Esophagus squamous epithelium (tissue), 5 donors: ENCODE measurements around the gene S100A7. TPM values are rescaled to one million over a fixed set of nuclear protein-coding genes. Genes with fewer than 3 reads are reported as not detected.

Experiments
- DNase-seq: peaks from one replicate; lab custom pipeline; 2025; lab: John Stamatoyannopoulos, UW
- H3K27ac ChIP-seq, 4 donors: fragments of 200-600 bp; sonication (generic); one replicate each; pipeline ENCODE4 v1.5.1; 2016 to 2019; ENCODE audit warnings: mild to moderate bottlenecking in 1 of 4
- H3K27me3 ChIP-seq, 4 donors: fragments of 200-600 bp; sonication (generic); 1 replicate in 3 of 4; 2 replicates in 1 of 4; pipeline versions ENCODE4 v1.5.1 to v1.6.0; 2017 to 2021; ENCODE audit warnings: antibody characterized with exemption in 1 of 4
- H3K36me3 ChIP-seq, 3 donors: fragments of 200-600 bp; sonication (generic); one replicate each; pipeline ENCODE4 v1.5.1; 2016 to 2019
- H3K4me1 ChIP-seq, 3 donors: fragments of 200-600 bp; sonication (generic); one replicate each; pipeline ENCODE4 v1.5.1; 2017 to 2019
- H3K4me3 ChIP-seq, 4 donors: fragments of 200-600 bp; sonication (generic); 1 replicate in 3 of 4; 2 replicates in 1 of 4; pipeline ENCODE4 v1.5.1; 2016 to 2019; ENCODE audit warnings: mild to moderate bottlenecking in 2 of 4, moderate library complexity in 1 of 4
- H3K9me3 ChIP-seq, 3 donors: fragments of 200-600 bp; sonication (generic); one replicate each; pipeline ENCODE4 v1.5.1; 2016 to 2019
- POLR2A ChIP-seq, 4 donors: fragments of 450-650 bp; IDR thresholded peaks; one replicate each; pipeline ENCODE4 v1.6.1; 2017; ENCODE audit warnings: antibody characterized with exemption in 4 of 4, mild to moderate bottlenecking in 4 of 4, moderate library complexity in 3 of 4
- WGBS, 2 donors: methylation state at CpG; one replicate each; pipeline ENCODE4 v1.1.5; 2018; 5-methylcytosine and 5-hydroxymethylcytosine counted together
- intact Hi-C: fragments of 100-400 bp; cut with DNase I; formaldehyde crosslinking; loops from one replicate; pipeline ENCODE4 v1.15.0; 2022
- total RNA-seq, 4 donors: library from RNA; depleted of rRNA; stranded (reverse); fragments of >200 nt; gene quantifications; one replicate each; pipeline ENCODE4 v1.1.0, GENCODE V29; 2016
- TF ChIP-seq, protein P1 (sequence below), 6 experiments: fragments of 450-650 bp in 4 of 6; fragments of 200-600 bp in 2 of 6; sonication (generic) in 2 of 6; IDR thresholded peaks; one replicate each; pipeline ENCODE4 v1.5.1; 2016 to 2019; ENCODE audit warnings: antibody characterized with exemption in 6 of 6, mild to moderate bottlenecking in 4 of 6, moderate library complexity in 4 of 6
- donor health status: DM: yes; HTN: yes; CAD: no.

S100A7 gene
- total RNA-seq, 4 donors from 2014 or later = 8.8 to 9,163 (median 3,171) TPM

DNA sequence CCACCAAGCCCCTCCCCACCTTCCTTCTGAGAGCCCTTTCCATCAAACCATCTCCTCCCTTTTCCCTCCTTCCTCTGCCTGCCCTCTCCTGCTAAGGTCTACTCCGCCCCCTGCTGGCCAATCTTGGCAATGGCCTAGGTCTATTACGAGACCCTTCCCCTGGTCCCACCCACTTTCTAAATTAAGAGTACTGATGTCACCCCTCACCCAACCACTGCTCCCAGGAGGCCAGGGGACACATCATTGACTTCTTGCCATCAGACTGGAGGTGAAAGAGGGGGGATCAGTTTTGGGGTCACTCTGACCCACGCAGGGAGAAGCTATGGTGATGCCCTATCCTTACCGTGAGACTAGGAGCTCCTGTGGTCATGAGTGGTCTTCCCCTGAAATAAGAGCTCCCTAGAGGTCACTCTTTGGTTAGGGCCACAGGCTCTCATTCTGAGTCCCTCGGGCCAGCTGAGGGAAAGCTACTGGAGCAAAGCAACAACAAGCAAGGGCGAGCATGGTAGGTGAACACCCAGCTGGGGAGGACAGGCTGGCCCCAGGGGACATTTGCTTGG is 34.6 kb upstream of the S100A7 start:
- H3K4me1 ChIP-seq = peaks cover 8 to 52% (median 35%) of the 10 kb centered on the region in 3 donors
- peaks cover 0 to 5% (median 0%) of the 10 kb centered on the region in 4 donors for H3K27me3 ChIP-seq
- peak overlapping the region in 1 of 4 donors; percentile 92 for H3K27ac ChIP-seq
- no peak for DNase-seq
- 30 to 48% methylated on average over 3 to 6 of the region's 6 CpGs for WGBS, 2 donors
- TF ChIP-seq POLR2A (IDR thresholded peaks at IDR 0.05) = no peak
- TF ChIP-seq, protein P1, sequence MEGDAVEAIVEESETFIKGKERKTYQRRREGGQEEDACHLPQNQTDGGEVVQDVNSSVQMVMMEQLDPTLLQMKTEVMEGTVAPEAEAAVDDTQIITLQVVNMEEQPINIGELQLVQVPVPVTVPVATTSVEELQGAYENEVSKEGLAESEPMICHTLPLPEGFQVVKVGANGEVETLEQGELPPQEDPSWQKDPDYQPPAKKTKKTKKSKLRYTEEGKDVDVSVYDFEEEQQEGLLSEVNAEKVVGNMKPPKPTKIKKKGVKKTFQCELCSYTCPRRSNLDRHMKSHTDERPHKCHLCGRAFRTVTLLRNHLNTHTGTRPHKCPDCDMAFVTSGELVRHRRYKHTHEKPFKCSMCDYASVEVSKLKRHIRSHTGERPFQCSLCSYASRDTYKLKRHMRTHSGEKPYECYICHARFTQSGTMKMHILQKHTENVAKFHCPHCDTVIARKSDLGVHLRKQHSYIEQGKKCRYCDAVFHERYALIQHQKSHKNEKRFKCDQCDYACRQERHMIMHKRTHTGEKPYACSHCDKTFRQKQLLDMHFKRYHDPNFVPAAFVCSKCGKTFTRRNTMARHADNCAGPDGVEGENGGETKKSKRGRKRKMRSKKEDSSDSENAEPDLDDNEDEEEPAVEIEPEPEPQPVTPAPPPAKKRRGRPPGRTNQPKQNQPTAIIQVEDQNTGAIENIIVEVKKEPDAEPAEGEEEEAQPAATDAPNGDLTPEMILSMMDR (IDR thresholded peaks at IDR 0.05) = peak; percentile 90 to 97 (median 94)
- no peaks in the 10 kb centered on the region for H3K9me3 ChIP-seq
- H3K4me3 ChIP-seq = no peak overlapping the region
- intact Hi-C loops = loop anchor here (5.0 kb wide), 1 partner anchor 138 kb away; the partner anchor contains the start of gene S100A9
- H3K36me3 ChIP-seq = no peaks in the 10 kb centered on the region

DNA sequence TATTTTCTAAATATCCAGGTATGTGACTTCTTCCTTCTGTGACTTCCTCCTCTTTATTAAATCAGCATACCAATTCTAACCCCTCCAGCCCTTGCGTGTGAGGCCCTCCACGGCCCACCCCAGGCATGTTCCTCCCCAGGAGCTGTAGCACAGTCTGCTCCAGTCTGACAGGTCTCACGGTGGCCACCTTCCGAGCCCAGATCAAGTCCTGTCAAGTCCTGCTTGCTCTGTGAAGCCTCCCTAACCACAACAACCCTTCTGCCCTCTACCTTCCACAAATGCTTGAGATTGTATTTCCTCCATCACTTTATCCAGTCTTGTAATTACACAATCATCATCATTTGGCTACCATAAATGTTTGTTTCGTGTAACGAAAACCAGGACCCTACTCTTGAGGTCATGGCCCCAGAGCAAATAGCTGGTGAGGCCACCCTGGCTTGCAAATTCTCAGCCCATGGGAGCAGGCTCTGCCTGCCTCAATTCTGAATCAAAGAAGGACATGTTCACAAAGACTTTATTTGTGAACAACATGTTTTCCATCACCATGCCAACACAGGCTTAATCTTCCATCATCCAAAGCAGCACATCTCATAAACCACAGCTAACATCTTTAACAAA is 33.0 kb upstream of the S100A7 start:
- no peak for TF ChIP-seq POLR2A (IDR thresholded peaks at IDR 0.05)
- TF ChIP-seq, protein P1 (IDR thresholded peaks at IDR 0.05) = peak in 2 of 6 experiments; percentile 24 to 42
- Histone ChIP-seq H3K9me3 (no peaks in the 10 kb centered on the region), H3K4me1 (peaks cover 8 to 68% (median 37%) of the 10 kb centered on the region in 3 donors), H3K27ac (peak overlapping the region; percentile 50 to 94 (median 82)), H3K27me3 (no peaks in the 10 kb centered on the region), H3K4me3 (no peak overlapping the region), H3K36me3 (no peaks in the 10 kb centered on the region)
- WGBS, 2 donors = 42 to 45% methylated on average over 6 of the region's 6 CpGs
- intact Hi-C loops = loop anchor here (5.0 kb wide), 1 partner anchor 136 kb away; the partner anchor contains the start of gene S100A9
- DNase-seq = no peak

DNA sequence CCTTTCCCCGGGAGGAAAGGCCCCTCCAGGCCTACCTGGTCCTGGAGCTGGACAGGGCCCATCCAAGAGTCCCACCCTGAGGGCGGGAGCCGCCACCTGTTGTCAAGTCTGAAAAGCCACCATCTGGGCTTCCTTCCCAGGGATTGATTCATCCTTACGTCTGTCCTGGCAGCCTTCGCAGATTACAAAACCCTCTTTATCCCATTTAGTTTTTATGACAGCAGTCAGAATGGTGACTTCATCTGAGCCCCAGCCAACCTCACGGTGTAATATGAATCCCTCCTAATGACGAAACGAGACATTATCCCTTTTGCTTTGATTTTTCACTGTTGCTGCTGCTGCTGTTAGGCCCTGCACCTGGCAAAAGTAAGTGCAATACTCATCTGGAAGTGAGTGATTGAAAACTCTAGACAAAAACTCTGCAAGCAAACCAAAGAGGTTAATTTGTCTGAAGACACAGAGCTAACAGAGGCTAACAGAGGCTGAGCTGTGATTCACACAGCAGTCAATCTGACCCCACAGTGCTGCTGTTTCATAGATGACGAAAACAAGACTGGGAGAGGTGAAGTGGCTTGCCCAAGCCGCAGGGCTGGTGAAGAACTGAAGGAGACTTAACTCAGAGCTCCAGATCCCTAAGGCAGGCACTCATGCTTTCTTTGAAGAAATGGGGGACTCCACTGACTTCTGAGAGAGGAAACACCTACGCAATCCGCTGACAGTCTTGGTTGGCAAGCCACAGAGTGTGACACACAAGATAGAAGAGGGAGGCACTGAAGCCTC is 30.0 kb upstream of the S100A7 start:
- 15 to 19% methylated on average over 12 of the region's 12 CpGs for WGBS, 2 donors
- H3K4me3 ChIP-seq = peak overlapping the region in 1 of 4 donors; percentile 4
- H3K4me1 ChIP-seq = peaks cover 8 to 85% (median 40%) of the 10 kb centered on the region in 3 donors
- no peaks in the 10 kb centered on the region for H3K9me3 ChIP-seq
- H3K27me3 ChIP-seq = no peaks in the 10 kb centered on the region
- TF ChIP-seq, protein P1 (IDR thresholded peaks at IDR 0.05) = no peak
- TF ChIP-seq POLR2A (IDR thresholded peaks at IDR 0.05) = no peak
- no peaks in the 10 kb centered on the region for H3K36me3 ChIP-seq
- intact Hi-C loops = loop anchor here (5.0 kb wide), 1 partner anchor 133 kb away; the partner anchor contains the start of gene S100A9
- peak overlapping the region; percentile 80 to 94 (median 92) for H3K27ac ChIP-seq
- DNase-seq = peak; percentile 14

DNA sequence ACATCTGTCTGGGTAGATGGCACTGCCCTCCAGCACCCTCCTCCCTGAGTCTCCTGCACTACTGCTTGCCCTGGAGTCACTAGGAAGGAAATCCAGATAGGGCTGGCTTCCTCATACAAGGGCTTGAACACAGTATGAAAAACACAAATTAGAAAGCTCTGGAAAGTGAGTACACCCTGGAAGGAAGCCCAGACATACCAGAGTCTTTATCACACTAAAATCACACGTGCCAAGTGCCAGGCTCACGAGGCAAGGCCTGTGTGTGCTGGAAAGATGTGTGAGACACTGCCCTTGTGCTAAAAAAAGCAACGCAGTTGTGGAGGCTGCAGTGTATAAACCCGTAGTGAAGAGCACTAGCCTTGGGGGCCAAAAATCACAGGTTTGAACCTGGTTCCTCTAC is 28.3 kb upstream of the S100A7 start:
- peaks cover 8 to 87% (median 39%) of the 10 kb centered on the region in 3 donors for H3K4me1 ChIP-seq
- no peak for DNase-seq
- peak overlapping the region in 3 of 4 donors; percentile 91 to 94 (median 92) for H3K27ac ChIP-seq
- no peaks in the 10 kb centered on the region for H3K36me3 ChIP-seq
- intact Hi-C loops = no loop called here
- TF ChIP-seq, protein P1 (IDR thresholded peaks at IDR 0.05) = no peak
- no peak for TF ChIP-seq POLR2A (IDR thresholded peaks at IDR 0.05)
- peaks cover 0 to 3% (median 0%) of the 10 kb centered on the region in 4 donors for H3K27me3 ChIP-seq
- H3K4me3 ChIP-seq = no peak overlapping the region
- H3K9me3 ChIP-seq = no peaks in the 10 kb centered on the region
- 4 to 14% methylated on average over 4 of the region's 4 CpGs for WGBS, 2 donors
